GM08714 (cell line): ENCODE data around the gene CAPN5.

Experiments
- H3K4me3 ChIP-seq: fragments of 200-500 bp; sonication (Bioruptor generic); 2 replicates; pipeline ENCODE4 v1.5.1; 2014; ENCODE audit warnings: mild to moderate bottlenecking, low read length, inconsistent platforms
- ZNF274 ChIP-seq: IDR thresholded peaks from 2 replicates; pipeline ENCODE4 v1.6.1; 2012; ENCODE audit warnings: mild to moderate bottlenecking, low read depth, low read length

CAPN5 gene

GRCh38 chr11:77125695-77126094, 58.9 kb downstream of the CAPN5 start:
- no peak for TF ChIP-seq ZNF274

GRCh38 chr11:77126156-77126775, 59.5 kb downstream of the CAPN5 start:
- TF ChIP-seq ZNF274 = no peak
- H3K4me3 ChIP-seq = no peak overlapping the region

More at GRCh38 chr11:77125695-77126094, 58.9 kb downstream of the CAPN5 start:
- no peak overlapping the region for H3K4me3 ChIP-seq

- H3K4me3 ChIP-seq = no peak overlapping the region
Measured at GRCh38 chr11:77126861-77127234, 60.1 kb downstream of the CAPN5 start.

GRCh38 chr11:77127235-77127911, 60.6 kb downstream of the CAPN5 start:
- no peak for TF ChIP-seq ZNF274
- no peak overlapping the region for H3K4me3 ChIP-seq

More at GRCh38 chr11:77126861-77127234, 60.1 kb downstream of the CAPN5 start:
- no peak for TF ChIP-seq ZNF274

- H3K4me3 ChIP-seq = no peak within 1 kb of the TSS
- TF ChIP-seq ZNF274 = no peak
Measured at GRCh38 chr11:77127920-77128691, 61.3 kb downstream of the CAPN5 start, which contains the start of gene MYO7A. MYO7A (plus strand) TSS chr11:77128246; CDS start chr11:77130635, 2,389 bp downstream.

- no peak for TF ChIP-seq ZNF274
- no peak overlapping the region for H3K4me3 ChIP-seq
Measured at GRCh38 chr11:77129069-77129841, 62.5 kb downstream of the CAPN5 start.

GRCh38 chr11:77129842-77130756, 63.3 kb downstream of the CAPN5 start:
- no peak for TF ChIP-seq ZNF274
- no peak overlapping the region for H3K4me3 ChIP-seq

- no peak overlapping the region for H3K4me3 ChIP-seq
- TF ChIP-seq ZNF274 = no peak
Measured at GRCh38 chr11:77130763-77131513, 64.2 kb downstream of the CAPN5 start.

GRCh38 chr11:77131560-77131959, 64.8 kb downstream of the CAPN5 start:
- TF ChIP-seq ZNF274 = no peak
- no peak overlapping the region for H3K4me3 ChIP-seq

- no peak for TF ChIP-seq ZNF274
- no peak overlapping the region for H3K4me3 ChIP-seq
Measured at GRCh38 chr11:77135069-77135468, 68.3 kb downstream of the CAPN5 start.

GRCh38 chr11:77136074-77136473, 69.3 kb downstream of the CAPN5 start:
- H3K4me3 ChIP-seq = no peak overlapping the region
- TF ChIP-seq ZNF274 = no peak

- no peak for TF ChIP-seq ZNF274
- H3K4me3 ChIP-seq = no peak overlapping the region
Measured at GRCh38 chr11:77136784-77137420, 70.1 kb downstream of the CAPN5 start.

GRCh38 chr11:77137421-77137820, 70.7 kb downstream of the CAPN5 start:
- H3K4me3 ChIP-seq = no peak overlapping the region
- no peak for TF ChIP-seq ZNF274
